Panc1 (cell line): ENCODE results near the gene MCU.

Experiments
- CTCF ChIP-seq: fragments of 450-650 bp; IDR thresholded peaks from 2 replicates; pipeline ENCODE4 v1.5.1; 2017; ENCODE audit warnings: mild to moderate bottlenecking
- POLR2AphosphoS5 ChIP-seq: IDR thresholded peaks from 2 replicates; pipeline ENCODE4 v1.6.1; 2012; ENCODE audit warnings: mild to moderate bottlenecking, low read depth, low read length, moderate library complexity

DNA sequence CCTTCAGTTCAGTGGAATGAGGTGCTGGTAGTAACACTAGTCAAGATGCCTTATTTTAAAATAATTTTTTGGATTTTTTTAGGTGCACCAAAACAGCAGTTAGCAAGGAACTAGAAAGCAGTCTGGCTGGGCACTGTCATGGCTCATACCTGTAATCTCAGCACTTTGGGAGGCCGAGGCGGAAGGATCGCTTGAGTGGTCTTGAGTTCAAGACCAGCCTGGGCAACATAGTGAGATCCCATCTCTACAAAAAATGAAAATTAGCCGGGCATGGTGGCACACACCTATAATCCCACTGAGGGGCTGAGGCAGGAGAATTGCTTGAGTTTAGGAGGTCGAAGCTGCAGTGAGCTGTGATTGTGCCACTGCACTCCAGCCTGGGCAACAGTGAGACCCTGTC, 236.9 kb downstream of the MCU start:
- no peak for TF ChIP-seq CTCF
- no peak for TF ChIP-seq POLR2AphosphoS5
